Measurements from ENCODE around the gene DYNLT2. TPM values are rescaled to one million over a fixed set of nuclear protein-coding genes. Genes with fewer than 3 reads are reported as not detected.
A peak's percentile ranks its signal among the peaks of the same experiment; 100 is the strongest.

Gene DYNLT2
- total RNA-seq, 1 donor from 2014 or later = 1.6 TPM

DNA sequence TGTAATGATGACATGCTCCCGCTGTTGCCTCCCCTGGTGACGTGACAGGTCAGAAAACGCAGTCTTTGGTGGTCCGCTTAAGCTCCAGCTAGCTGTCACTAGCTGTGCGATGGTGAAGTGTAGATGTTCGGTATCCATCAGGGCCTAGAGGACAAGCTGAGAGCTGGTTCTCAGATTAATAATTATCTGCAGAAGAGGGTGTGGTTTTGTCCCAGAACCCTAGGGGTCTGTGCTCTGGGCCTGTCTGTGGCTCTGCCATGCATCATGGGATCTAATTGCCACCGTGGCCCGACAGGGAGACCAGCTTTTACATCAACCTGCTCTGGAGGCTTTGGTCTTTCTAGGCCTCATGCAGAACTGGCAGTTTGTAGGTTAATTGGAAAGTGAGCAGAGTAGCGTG lies 34.2 kb upstream of the DYNLT2 start:
- intact Hi-C loops (cut with DNase I) = no loop called here
- TF ChIP-seq, protein P1, sequence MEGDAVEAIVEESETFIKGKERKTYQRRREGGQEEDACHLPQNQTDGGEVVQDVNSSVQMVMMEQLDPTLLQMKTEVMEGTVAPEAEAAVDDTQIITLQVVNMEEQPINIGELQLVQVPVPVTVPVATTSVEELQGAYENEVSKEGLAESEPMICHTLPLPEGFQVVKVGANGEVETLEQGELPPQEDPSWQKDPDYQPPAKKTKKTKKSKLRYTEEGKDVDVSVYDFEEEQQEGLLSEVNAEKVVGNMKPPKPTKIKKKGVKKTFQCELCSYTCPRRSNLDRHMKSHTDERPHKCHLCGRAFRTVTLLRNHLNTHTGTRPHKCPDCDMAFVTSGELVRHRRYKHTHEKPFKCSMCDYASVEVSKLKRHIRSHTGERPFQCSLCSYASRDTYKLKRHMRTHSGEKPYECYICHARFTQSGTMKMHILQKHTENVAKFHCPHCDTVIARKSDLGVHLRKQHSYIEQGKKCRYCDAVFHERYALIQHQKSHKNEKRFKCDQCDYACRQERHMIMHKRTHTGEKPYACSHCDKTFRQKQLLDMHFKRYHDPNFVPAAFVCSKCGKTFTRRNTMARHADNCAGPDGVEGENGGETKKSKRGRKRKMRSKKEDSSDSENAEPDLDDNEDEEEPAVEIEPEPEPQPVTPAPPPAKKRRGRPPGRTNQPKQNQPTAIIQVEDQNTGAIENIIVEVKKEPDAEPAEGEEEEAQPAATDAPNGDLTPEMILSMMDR (IDR thresholded peaks at IDR 0.05) = no peak
- H3K4me1 ChIP-seq = peaks cover 12% of the 10 kb centered on the region
- no peaks in the 10 kb centered on the region for H3K9me3 ChIP-seq
- H3K4me3 ChIP-seq = no peak overlapping the region
- ATAC-seq (no peak), DNase-seq (no peak)
- H3K27me3 ChIP-seq (ENCODE audit: low read depth) = no peaks in the 10 kb centered on the region
- H3K36me3 ChIP-seq = no peaks in the 10 kb centered on the region
- no peak overlapping the region for H3K27ac ChIP-seq

DNA sequence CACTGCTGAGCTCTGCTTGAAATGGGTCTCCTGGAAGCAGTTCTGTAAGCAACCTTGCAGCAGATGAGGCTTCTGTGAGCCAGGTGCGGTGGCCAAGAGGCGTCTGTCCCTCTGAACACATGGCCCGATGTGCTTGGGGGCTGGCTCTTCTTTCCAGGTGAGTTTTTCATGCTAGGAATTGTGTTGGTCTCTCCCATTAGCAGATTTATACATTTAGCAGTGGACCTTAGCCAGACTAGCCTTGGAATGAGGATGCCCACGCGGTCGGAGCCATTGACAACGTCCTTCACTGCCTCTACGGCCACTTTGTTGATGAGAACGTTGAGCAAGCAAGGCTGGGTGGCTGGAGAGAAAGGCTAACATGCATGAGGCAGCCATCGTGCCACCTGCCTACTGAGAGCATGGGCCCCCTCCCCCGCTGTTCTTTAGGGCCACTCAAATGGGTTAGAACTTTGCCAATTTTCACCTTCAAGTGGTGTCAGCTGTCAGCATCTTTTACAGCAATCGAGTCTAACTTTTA lies 33.5 kb upstream of the DYNLT2 start:
- H3K9me3 ChIP-seq = no peaks in the 10 kb centered on the region
- H3K36me3 ChIP-seq = peaks cover 5% of the 10 kb centered on the region
- H3K27me3 ChIP-seq (ENCODE audit: low read depth) = no peaks in the 10 kb centered on the region
- TF ChIP-seq, protein P1 (IDR thresholded peaks at IDR 0.05) = no peak
- intact Hi-C loops (cut with DNase I) = no loop called here
- H3K4me1 ChIP-seq = peaks cover 5% of the 10 kb centered on the region
- ATAC-seq (no peak), DNase-seq (no peak)
- H3K27ac ChIP-seq = no peak overlapping the region
- no peak overlapping the region for H3K4me3 ChIP-seq

DNA sequence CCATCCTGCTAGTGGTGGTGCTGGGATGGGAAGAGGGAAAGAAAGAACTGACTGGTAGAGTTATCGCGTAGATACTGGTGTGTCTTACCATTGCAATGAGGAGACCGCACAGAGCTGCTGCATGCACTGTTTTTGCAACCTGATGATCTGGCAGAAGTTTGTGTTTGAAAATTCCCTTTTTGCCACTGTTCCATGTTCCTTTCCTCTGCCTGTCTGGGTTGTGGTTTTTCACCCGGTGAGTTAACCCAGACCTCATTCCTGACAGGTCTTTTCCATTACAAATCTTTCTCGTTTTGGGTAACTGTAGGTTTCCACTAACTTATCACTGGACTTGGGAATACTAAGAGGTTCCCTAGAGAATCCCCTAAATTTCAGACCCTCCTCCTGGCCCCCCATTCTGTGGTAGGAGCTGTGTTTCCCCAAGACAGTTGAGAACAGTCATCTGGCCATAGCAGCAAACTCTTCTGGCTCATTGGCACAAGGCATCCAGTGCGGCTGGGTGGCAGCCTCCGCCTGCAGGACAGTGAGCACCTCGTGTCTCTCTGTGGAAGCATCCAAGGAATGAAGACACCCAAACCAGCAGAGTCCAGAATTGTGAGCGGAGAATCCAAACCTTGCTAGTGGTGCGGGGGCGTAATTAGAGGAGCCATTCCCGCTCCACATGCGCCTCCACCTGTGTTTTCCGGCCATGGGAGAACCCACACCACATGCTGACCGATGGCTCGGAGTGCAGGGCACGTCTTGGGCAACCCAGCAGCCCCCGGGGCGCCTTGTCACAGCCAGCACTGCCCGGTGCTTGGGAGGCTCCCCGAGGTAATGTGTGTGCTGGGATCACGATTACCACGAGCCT lies 32.8 kb upstream of the DYNLT2 start:
- intact Hi-C loops (cut with DNase I) = no loop called here
- H3K27me3 ChIP-seq (ENCODE audit: low read depth) = no peaks in the 10 kb centered on the region
- H3K9me3 ChIP-seq = no peaks in the 10 kb centered on the region
- DNase-seq = no peak
- no peak overlapping the region for H3K4me3 ChIP-seq
- peaks cover 11% of the 10 kb centered on the region for H3K36me3 ChIP-seq
- H3K27ac ChIP-seq = no peak overlapping the region
- peak in 1 of 2 donors; percentile 34 for ATAC-seq
- no peaks in the 10 kb centered on the region for H3K4me1 ChIP-seq
- TF ChIP-seq, protein P1 (IDR thresholded peaks at IDR 0.05) = no peak

DNA sequence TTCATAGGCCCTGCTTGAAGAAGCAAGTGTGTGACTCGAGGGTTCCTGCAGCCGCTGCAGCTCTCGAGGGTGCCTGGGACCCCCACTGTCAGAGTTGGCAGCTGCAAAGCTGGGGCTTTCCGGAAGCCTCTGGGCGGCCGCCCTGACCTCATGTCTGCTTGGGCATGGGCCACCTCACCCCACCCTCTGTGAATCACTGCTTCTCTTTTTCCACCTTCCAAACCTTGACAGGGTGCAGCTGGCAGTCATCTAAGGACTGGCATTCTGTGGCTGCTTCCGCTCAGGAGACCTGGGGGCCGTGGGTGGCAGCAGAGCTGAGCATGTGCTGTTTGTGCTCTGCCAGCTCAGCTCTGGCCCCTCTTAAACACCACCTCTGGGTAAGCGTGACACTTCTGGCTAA lies 32.0 kb upstream of the DYNLT2 start:
- ATAC-seq = peak in 1 of 2 donors; percentile 10
- no peak for DNase-seq
- TF ChIP-seq, protein P1 (IDR thresholded peaks at IDR 0.05) = no peak
- Histone ChIP-seq H3K9me3 (no peaks in the 10 kb centered on the region), H3K36me3 (peaks cover 18% of the 10 kb centered on the region), H3K27me3 (ENCODE audit: low read depth) (no peaks in the 10 kb centered on the region), H3K4me1 (no peaks in the 10 kb centered on the region), H3K27ac (no peak overlapping the region), H3K4me3 (no peak overlapping the region)
- intact Hi-C loops (cut with DNase I) = no loop called here

DNA sequence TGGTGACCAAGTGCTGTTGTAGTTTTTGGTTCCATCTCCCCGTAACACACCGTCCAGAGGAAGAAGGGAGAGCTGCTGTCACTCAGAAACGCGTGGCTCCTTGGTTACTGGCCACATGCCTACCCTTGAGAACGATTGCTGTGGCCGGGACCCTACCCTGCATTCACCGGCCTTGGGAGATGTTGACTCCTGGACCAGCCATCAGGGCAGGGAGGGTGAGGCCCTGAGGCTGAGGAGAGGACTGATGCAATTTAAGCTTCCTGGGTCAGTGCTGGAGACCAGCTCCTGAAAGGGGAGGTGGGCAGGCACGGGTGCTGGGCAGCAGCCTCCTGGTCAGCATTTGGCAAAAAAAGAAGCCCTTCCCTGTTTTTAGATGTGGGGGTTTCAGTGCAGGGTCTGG lies 31.6 kb upstream of the DYNLT2 start:
- H3K4me1 ChIP-seq = no peaks in the 10 kb centered on the region
- TF ChIP-seq, protein P1 (IDR thresholded peaks at IDR 0.05) = no peak
- ATAC-seq (no peak), DNase-seq (no peak)
- H3K36me3 ChIP-seq = peaks cover 20% of the 10 kb centered on the region
- H3K27ac ChIP-seq = no peak overlapping the region
- intact Hi-C loops (cut with DNase I) = no loop called here
- no peaks in the 10 kb centered on the region for H3K9me3 ChIP-seq
- no peaks in the 10 kb centered on the region for H3K27me3 ChIP-seq (ENCODE audit: low read depth)
- no peak overlapping the region for H3K4me3 ChIP-seq

All from lower lobe of right lung (tissue), 2 donors.